ENCODE measurements around the gene TMCO2. TPM values are rescaled to one million over a fixed set of nuclear protein-coding genes. Genes with fewer than 3 reads are reported as not detected.

TMCO2 gene
- total RNA-seq, 1 experiment from 2014 or later, result not detected

- Histone ChIP-seq H3K36me3 (ENCODE audit: control insufficient read depth in 1 of 2, insufficient read depth in 2 of 2, low read length in 2 of 2) (peaks cover 23 to 29% of the 10 kb centered on the region in 2 experiments), H3K27ac (ENCODE audit: low read depth, low read length) (no peak overlapping the region), H3K9me2 (ENCODE audit: insufficient read depth) (no peaks in the 10 kb centered on the region), H3K27me3 (ENCODE audit: insufficient read depth, low read length) (no peaks in the 10 kb centered on the region), H3K79me2 (ENCODE audit: insufficient read depth, low read length) (peaks cover 32% of the 10 kb centered on the region), H3K4me3 (replicated peaks in 1 of 2; ENCODE audit: low read depth in 1 of 2, low read length in 2 of 2) (no peak overlapping the region), H2AFZ (ENCODE audit: low read depth, low read length, poor library complexity, severe bottlenecking) (no peak overlapping the region), H3K9ac (ENCODE audit: low read length) (no peak overlapping the region), H4K20me1 (ENCODE audit: insufficient read depth) (0 out of 2 replicates have a peak, but pooled peaks cover 7% of the 10 kb centered on the region), H3K4me2 (ENCODE audit: low read length) (no peak overlapping the region), H3K4me1 (ENCODE audit: control insufficient read depth in 1 of 2, insufficient read depth in 2 of 2, low read length in 2 of 2) (no peaks in the 10 kb centered on the region), H3K9me3 (ENCODE audit: control insufficient read depth in 1 of 2, insufficient read depth in 1 of 2, low read depth in 1 of 2, low read length in 2 of 2) (no peaks in the 10 kb centered on the region)
- ATAC-seq (no peak), DNase-seq (ENCODE audit: low read depth, low spot score) (no peak)
- ChIA-PET RAD21 (ENCODE audit: low non-redundant PET in 1 of 2, low total read pairs in 2 of 2, uncharacterized antibody in 2 of 2, unreplicated experiment in 2 of 2) (no interaction called here), POLR2A (no interaction called here), CTCF (no interaction called here)
- TF ChIP-seq EZH2phosphoT487 (IDR thresholded peaks at IDR 0.05; ENCODE audit: borderline replicate concordance) (no peak), ZNF274 (IDR thresholded peaks at IDR 0.05; ENCODE audit: low read depth, low read length) (no peak), CBX3 (IDR thresholded peaks at IDR 0.05; ENCODE audit: low read depth) (no peak), TCF7L2 (IDR thresholded peaks at IDR 0.05; ENCODE audit: borderline replicate concordance, extremely low read depth, insufficient read depth, insufficient read length) (no peak), RAD21 (IDR thresholded peaks at IDR 0.05; ENCODE audit: low read depth) (no peak), EGR1 (IDR thresholded peaks at IDR 0.05; ENCODE audit: low read depth) (no peak), CTCF (IDR thresholded peaks at IDR 0.05 in 2 of 3, conservative IDR thresholded peaks at IDR 0.05 in 1 of 3; ENCODE audit: borderline replicate concordance in 1 of 3, insufficient read depth in 1 of 3, low read depth in 2 of 3, low read length in 2 of 3) (no peak), YY1 (IDR thresholded peaks at IDR 0.05; ENCODE audit: extremely low read depth, insufficient replicate concordance, low read depth, low read length) (no peak), POLR2A (IDR thresholded peaks at IDR 0.05; ENCODE audit: borderline replicate concordance, extremely low read depth, insufficient read depth, insufficient read length) (no peak), ELF1 (IDR thresholded peaks at IDR 0.05; ENCODE audit: borderline replicate concordance, low read depth) (no peak), CEBPB (IDR thresholded peaks at IDR 0.05; ENCODE audit: low read depth) (no peak), SRF (IDR thresholded peaks at IDR 0.05; ENCODE audit: low read depth) (no peak), SP1 (IDR thresholded peaks at IDR 0.05; ENCODE audit: low read depth) (no peak), FOSL1 (IDR thresholded peaks at IDR 0.05; ENCODE audit: low read depth) (no peak)
- TF ChIP-seq, protein P1, sequence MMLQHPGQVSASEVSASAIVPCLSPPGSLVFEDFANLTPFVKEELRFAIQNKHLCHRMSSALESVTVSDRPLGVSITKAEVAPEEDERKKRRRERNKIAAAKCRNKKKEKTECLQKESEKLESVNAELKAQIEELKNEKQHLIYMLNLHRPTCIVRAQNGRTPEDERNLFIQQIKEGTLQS (IDR thresholded peaks at IDR 0.05), result no peak
- intact Hi-C loops (cut with micrococcal nuclease), result no loop called here
- BruUV-seq (replicated peaks), result no TSS peak
Observed at GRCh38 chr1:40276122-40276521, 28.4 kb downstream of the TMCO2 start.
